WTC11 (cell line): ENCODE data around the gene PGAM1. TPM values are rescaled to one million over a fixed set of nuclear protein-coding genes. Genes with fewer than 3 reads are reported as not detected.
A peak's percentile ranks its signal among the peaks of the same experiment; 100 is the strongest.

Source experiments
- ATAC-seq: fragments of 200-7000 bp; cut with Tn5 transposase; 2 replicates; pipeline ENCODE4 v1.10.0; 2021; ENCODE audit warnings: mild to moderate bottlenecking, moderate library complexity
- Bru-seq: library from RNA; stranded (reverse); fragments of 400-500 nt; gene quantifications from one replicate; lab custom pipeline; 2021; lab: Mats Ljungman, UMichigan
- CTCF ChIA-PET: fragments of 300-600 bp; sonication (Branson Sonifier 250); formaldehyde crosslinking; loops from one replicate; lab custom pipeline; 2021; ENCODE audit warnings: antibody characterized with exemption; lab: Charles Lee
- POLR2A ChIA-PET: fragments of 350-600 bp; sonication (Branson Sonifier 250); formaldehyde crosslinking; loops from one replicate; lab custom pipeline; 2021; ENCODE audit warnings: antibody characterized with exemption; lab: Charles Lee
- DNase-seq: peaks from one replicate; pipeline ENCODE4 v3.0.0; 2021; ENCODE audit warnings: low spot score
- H3K27ac Mint-ChIP-seq: 2 replicates; pipeline ENCODE4 v1.8.0; 2021; ENCODE audit warnings: mixed read lengths
- H3K27me3 Mint-ChIP-seq: 2 replicates; pipeline ENCODE4 v1.8.0; 2021; ENCODE audit warnings: low read depth, mild to moderate bottlenecking, moderate library complexity, mixed read lengths
- H3K36me3 Mint-ChIP-seq: 2 replicates; pipeline ENCODE4 v1.8.0; 2021; ENCODE audit warnings: mixed read lengths
- H3K4me1 Mint-ChIP-seq: 2 replicates; pipeline ENCODE4 v1.8.0; 2022; ENCODE audit warnings: mixed read lengths
- H3K4me3 Mint-ChIP-seq: 2 replicates; pipeline ENCODE4 v1.8.0; 2021; ENCODE audit warnings: mild to moderate bottlenecking, moderate library complexity, mixed read lengths
- H3K9me3 Mint-ChIP-seq: 2 replicates; pipeline ENCODE4 v1.8.0; 2021; ENCODE audit warnings: mixed read lengths
- ATF1 ChIP-seq: sonication (generic); formaldehyde crosslinking; IDR thresholded peaks from 2 replicates; pipeline ENCODE4 v1.8.1; 2023; ENCODE audit warnings: mild to moderate bottlenecking, moderate library complexity, missing genetic modification reagents
- CREM ChIP-seq: sonication (generic); formaldehyde crosslinking; IDR thresholded peaks from 2 replicates; pipeline ENCODE4 v1.8.1; 2022; ENCODE audit warnings: mild to moderate bottlenecking, missing genetic modification reagents, moderate library complexity
- ELF4 ChIP-seq: sonication (generic); formaldehyde crosslinking; IDR thresholded peaks from 2 replicates; pipeline ENCODE4 v1.8.1; 2022; ENCODE audit warnings: low read depth, mild to moderate bottlenecking, moderate library complexity, missing genetic modification reagents
- ETV6 ChIP-seq: sonication (generic); formaldehyde crosslinking; IDR thresholded peaks from 2 replicates; pipeline ENCODE4 v1.8.1; 2022; ENCODE audit warnings: mild to moderate bottlenecking, missing genetic modification reagents
- GABPB1 ChIP-seq: sonication (generic); formaldehyde crosslinking; IDR thresholded peaks from 2 replicates; pipeline ENCODE4 v1.8.1; 2023; ENCODE audit warnings: mild to moderate bottlenecking, missing genetic modification reagents
- GTF2I ChIP-seq: fragments of 250-450 bp; sonication (Bioruptor Pico); conservative IDR thresholded peaks from 2 replicates; pipeline ENCODE4 v1.4.0; 2021; ENCODE audit warnings: mild to moderate bottlenecking
- HMGA2 ChIP-seq: fragments of 250-450 bp; sonication (Bioruptor Pico); IDR thresholded peaks from 2 replicates; pipeline ENCODE4 v1.4.0; 2021; ENCODE audit warnings: mild to moderate bottlenecking, moderate library complexity
- IRF2 ChIP-seq: sonication (generic); formaldehyde crosslinking; IDR thresholded peaks from 2 replicates; pipeline ENCODE4 v1.8.0; 2022; ENCODE audit warnings: low read depth, missing genetic modification reagents, borderline replicate concordance
- MXD4 ChIP-seq: fragments of 250-450 bp; sonication (Bioruptor Pico); IDR thresholded peaks from 2 replicates; pipeline ENCODE4 v1.8.0; 2021; ENCODE audit warnings: mild to moderate bottlenecking, moderate library complexity, borderline replicate concordance
- OVOL2 ChIP-seq: fragments of 250-450 bp; sonication (Bioruptor Pico); IDR thresholded peaks from 2 replicates; pipeline ENCODE4 v1.9.0; 2021; ENCODE audit warnings: mild to moderate bottlenecking, borderline replicate concordance
- PRRX2 ChIP-seq: fragments of 250-450 bp; sonication (Bioruptor Pico); IDR thresholded peaks from 2 replicates; pipeline ENCODE4 v1.8.0; 2021; ENCODE audit warnings: mild to moderate bottlenecking
- RELA ChIP-seq: sonication (generic); formaldehyde crosslinking; IDR thresholded peaks from 2 replicates; pipeline ENCODE4 v1.8.1; 2022; ENCODE audit warnings: missing genetic modification reagents, mild to moderate bottlenecking, borderline replicate concordance
- SMAD3 ChIP-seq: sonication (generic); formaldehyde crosslinking; IDR thresholded peaks from 2 replicates; pipeline ENCODE4 v1.8.0; 2022; ENCODE audit warnings: missing genetic modification reagents, mild to moderate bottlenecking, borderline replicate concordance
- SP1 ChIP-seq: sonication (generic); formaldehyde crosslinking; conservative IDR thresholded peaks from 2 replicates; pipeline ENCODE4 v1.8.1; 2022; ENCODE audit warnings: missing genetic modification reagents
- TEAD4 ChIP-seq: sonication (generic); formaldehyde crosslinking; IDR thresholded peaks from 2 replicates; pipeline ENCODE4 v1.8.0; 2022; ENCODE audit warnings: mild to moderate bottlenecking, missing genetic modification reagents
- ZNF317 ChIP-seq: sonication (generic); formaldehyde crosslinking; IDR thresholded peaks from 2 replicates; pipeline ENCODE4 v1.8.1; 2023; ENCODE audit warnings: low read depth, mild to moderate bottlenecking, moderate library complexity, missing genetic modification reagents, borderline replicate concordance
- ZNF423 ChIP-seq: fragments of 250-450 bp; sonication (Bioruptor Pico); IDR thresholded peaks from 2 replicates; pipeline ENCODE4 v2.1.2; 2022; ENCODE audit warnings: mild to moderate bottlenecking, moderate library complexity
- long read RNA-seq, 3 experiments: library from RNA in 1 of 3; library from capped mRNA in 1 of 3; library from polyadenylated mRNA in 1 of 3; unstranded in 2 of 3; stranded (forward) in 1 of 3; transcript quantifications; one replicate each; pipeline ENCODE4 v2.0.0, GENCODE V29; 2021
- total RNA-seq: library from RNA; stranded (reverse); gene quantifications from 3 replicates; pipeline ENCODE4 v1.2.3, GENCODE V29; 2021
- TF ChIP-seq, protein P1 (sequence below): sonication (generic); formaldehyde crosslinking; IDR thresholded peaks from 2 replicates; pipeline ENCODE4 v1.8.0; 2022; ENCODE audit warnings: mild to moderate bottlenecking, missing genetic modification reagents
- TF ChIP-seq, protein P2 (sequence below): sonication (generic); formaldehyde crosslinking; IDR thresholded peaks from 2 replicates; pipeline ENCODE4 v1.8.1; 2022; ENCODE audit warnings: mild to moderate bottlenecking, moderate library complexity, missing genetic modification reagents
- TF ChIP-seq, protein P3 (sequence below): sonication (generic); formaldehyde crosslinking; IDR thresholded peaks from 2 replicates; pipeline ENCODE4 v1.8.1; 2023; ENCODE audit warnings: mild to moderate bottlenecking, missing genetic modification reagents, borderline replicate concordance
- TF ChIP-seq, protein P4 (sequence below): fragments of 250-450 bp; sonication (Bioruptor Pico); IDR thresholded peaks from 2 replicates; pipeline ENCODE4 v1.8.0; 2021; ENCODE audit warnings: mild to moderate bottlenecking
- TF ChIP-seq, protein P5 (sequence below): fragments of 250-450 bp; sonication (Bioruptor Pico); IDR thresholded peaks from 2 replicates; pipeline ENCODE4 v1.9.0; 2021; ENCODE audit warnings: moderate library complexity, mild to moderate bottlenecking, inconsistent platforms, borderline replicate concordance
- TF ChIP-seq, protein P6 (sequence below): sonication (generic); formaldehyde crosslinking; IDR thresholded peaks from 2 replicates; pipeline ENCODE4 v1.8.0; 2022; ENCODE audit warnings: mild to moderate bottlenecking, missing genetic modification reagents
- TF ChIP-seq, protein P7 (sequence below): sonication (generic); formaldehyde crosslinking; conservative IDR thresholded peaks from 2 replicates; pipeline ENCODE4 v1.8.1; 2023; ENCODE audit warnings: mild to moderate bottlenecking, low read depth, missing genetic modification reagents, moderate library complexity

Gene PGAM1
- total RNA-seq: 833 to 990 TPM (median 989 TPM) in 3 replicates
- Bru-seq, nascent RNA: percentile 98 among the genes with signal in this experiment
- long read RNA-seq, experiment 1, transcript PGAM1-201 (4 exons, 1,830 nt): major isoform, 3,812 of 4,007 reads
- long read RNA-seq, experiment 1, transcript PGAM1-202 (4 exons, 1,187 nt): minor isoform, 38 of 4,007 reads
- long read RNA-seq, experiment 1, partial matches to known transcripts: 130 of 4,007 reads
- long read RNA-seq, experiment 1, other reads (novel, unspliced or antisense): 26 of 4,007 reads
- long read RNA-seq, experiment 2, transcript PGAM1-201 (4 exons, 1,830 nt): major isoform, 1,458 of 1,869 reads
- long read RNA-seq, experiment 2, partial matches to known transcripts: 367 of 1,869 reads
- long read RNA-seq, experiment 2, other reads (novel, unspliced or antisense): 43 of 1,869 reads
- long read RNA-seq, experiment 3, transcript PGAM1-201 (4 exons, 1,830 nt): major isoform, 2,790 of 2,861 reads
- long read RNA-seq, experiment 3, transcript PGAM1-202 (4 exons, 1,187 nt): minor isoform, 31 of 2,861 reads
- long read RNA-seq, experiment 3, partial matches to known transcripts: 11 of 2,861 reads
- long read RNA-seq, experiment 3, other reads (novel, unspliced or antisense): 29 of 2,861 reads

DNA sequence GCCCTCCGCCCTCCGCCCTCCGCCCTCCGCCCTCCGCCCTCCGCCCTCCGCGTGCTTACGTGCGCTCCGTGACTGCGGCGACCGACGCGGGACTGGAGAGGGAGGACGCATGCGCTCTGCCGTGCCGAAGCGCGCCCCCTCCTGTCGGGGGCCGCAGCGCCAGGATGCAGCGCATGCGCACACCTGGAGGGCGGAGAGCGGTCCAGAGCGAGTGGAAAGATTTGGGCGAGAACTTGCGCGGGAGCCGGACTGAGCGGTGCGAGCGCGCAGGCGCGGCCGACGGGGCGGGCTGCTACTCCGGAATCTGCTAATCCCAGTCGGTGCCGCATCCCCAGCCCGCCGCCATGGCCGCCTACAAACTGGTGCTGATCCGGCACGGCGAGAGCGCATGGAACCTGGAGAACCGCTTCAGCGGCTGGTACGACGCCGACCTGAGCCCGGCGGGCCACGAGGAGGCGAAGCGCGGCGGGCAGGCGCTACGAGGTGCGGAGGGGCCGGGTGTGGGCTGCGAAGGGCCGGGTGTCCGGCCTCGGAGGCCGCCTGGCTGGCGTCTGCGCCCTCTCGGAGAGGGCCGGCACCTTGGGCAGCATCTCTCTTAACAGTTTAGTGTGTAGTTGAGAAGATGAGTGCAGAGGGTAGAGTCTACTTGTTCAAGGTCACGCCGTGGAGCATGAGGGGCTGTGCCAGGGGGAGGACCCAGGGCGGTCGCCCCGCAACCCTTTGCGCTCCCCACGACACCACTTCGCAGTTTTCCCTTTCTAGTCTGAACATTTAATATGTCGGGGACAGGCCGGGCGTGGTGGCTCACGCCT, at the start of gene PGAM1:
Gene PGAM1 (plus strand): TSS at position 228 of the 812 bp plus-strand sequence. CDS start 117 bp downstream, at position 345.
- ATAC-seq: peak; percentile 83
- ChIA-PET CTCF (interaction anchor here (1.5 kb wide), 1 partner anchor 8 kb away, joined by 5 read pairs; no protein-coding TSS in a partner anchor), POLR2A (interaction anchor here (1.9 kb wide), 1 partner anchor 25 kb away, joined by 7 read pairs; the partner anchor contains the start of gene RRP12)
- peaks cover 22% of the 10 kb centered on the region for H3K4me1 Mint-ChIP-seq
- no peaks in the 10 kb centered on the region for H3K27me3 Mint-ChIP-seq
- peak within 1 kb of the TSS; percentile 95 for H3K4me3 Mint-ChIP-seq
- H3K9me3 Mint-ChIP-seq: no peaks in the 10 kb centered on the region
- peak within 1 kb of the TSS; percentile 95 for H3K27ac Mint-ChIP-seq
- H3K36me3 Mint-ChIP-seq: peaks cover 40% of the 10 kb centered on the region
- DNase-seq: peak; percentile 94
- TF ChIP-seq ZNF423 (CRISPR knock-in tag) (no peak), RELA (CRISPR knock-in tag) (no peak), TEAD4 (CRISPR knock-in tag) (no peak; the same call in 1 of the 2 replicates), SMAD3 (peak; percentile 47; the same call in 1 of the 2 replicates), GABPB1 (CRISPR knock-in tag) (no peak), SP1 (CRISPR knock-in tag) (0 out of 2 replicates have a peak, but pooled peaks have one; percentile 44), ELF4 (CRISPR knock-in tag) (no peak), HMGA2 (no peak), ZNF317 (CRISPR knock-in tag) (no peak), PRRX2 (CRISPR knock-in tag) (no peak), MXD4 (no peak), OVOL2 (CRISPR knock-in tag) (no peak), IRF2 (CRISPR knock-in tag) (no peak), ETV6 (no peak), GTF2I (CRISPR knock-in tag) (no peak), ATF1 (CRISPR knock-in tag) (no peak), CREM (0 out of 2 replicates have a peak, but pooled peaks have one; percentile 42)
- TF ChIP-seq, protein P1, sequence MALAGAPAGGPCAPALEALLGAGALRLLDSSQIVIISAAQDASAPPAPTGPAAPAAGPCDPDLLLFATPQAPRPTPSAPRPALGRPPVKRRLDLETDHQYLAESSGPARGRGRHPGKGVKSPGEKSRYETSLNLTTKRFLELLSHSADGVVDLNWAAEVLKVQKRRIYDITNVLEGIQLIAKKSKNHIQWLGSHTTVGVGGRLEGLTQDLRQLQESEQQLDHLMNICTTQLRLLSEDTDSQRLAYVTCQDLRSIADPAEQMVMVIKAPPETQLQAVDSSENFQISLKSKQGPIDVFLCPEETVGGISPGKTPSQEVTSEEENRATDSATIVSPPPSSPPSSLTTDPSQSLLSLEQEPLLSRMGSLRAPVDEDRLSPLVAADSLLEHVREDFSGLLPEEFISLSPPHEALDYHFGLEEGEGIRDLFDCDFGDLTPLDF: no peak
- TF ChIP-seq, protein P2, sequence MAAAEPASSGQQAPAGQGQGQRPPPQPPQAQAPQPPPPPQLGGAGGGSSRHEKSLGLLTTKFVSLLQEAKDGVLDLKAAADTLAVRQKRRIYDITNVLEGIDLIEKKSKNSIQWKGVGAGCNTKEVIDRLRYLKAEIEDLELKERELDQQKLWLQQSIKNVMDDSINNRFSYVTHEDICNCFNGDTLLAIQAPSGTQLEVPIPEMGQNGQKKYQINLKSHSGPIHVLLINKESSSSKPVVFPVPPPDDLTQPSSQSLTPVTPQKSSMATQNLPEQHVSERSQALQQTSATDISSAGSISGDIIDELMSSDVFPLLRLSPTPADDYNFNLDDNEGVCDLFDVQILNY (CRISPR knock-in tag): peak; percentile 83
- TF ChIP-seq, protein P3, sequence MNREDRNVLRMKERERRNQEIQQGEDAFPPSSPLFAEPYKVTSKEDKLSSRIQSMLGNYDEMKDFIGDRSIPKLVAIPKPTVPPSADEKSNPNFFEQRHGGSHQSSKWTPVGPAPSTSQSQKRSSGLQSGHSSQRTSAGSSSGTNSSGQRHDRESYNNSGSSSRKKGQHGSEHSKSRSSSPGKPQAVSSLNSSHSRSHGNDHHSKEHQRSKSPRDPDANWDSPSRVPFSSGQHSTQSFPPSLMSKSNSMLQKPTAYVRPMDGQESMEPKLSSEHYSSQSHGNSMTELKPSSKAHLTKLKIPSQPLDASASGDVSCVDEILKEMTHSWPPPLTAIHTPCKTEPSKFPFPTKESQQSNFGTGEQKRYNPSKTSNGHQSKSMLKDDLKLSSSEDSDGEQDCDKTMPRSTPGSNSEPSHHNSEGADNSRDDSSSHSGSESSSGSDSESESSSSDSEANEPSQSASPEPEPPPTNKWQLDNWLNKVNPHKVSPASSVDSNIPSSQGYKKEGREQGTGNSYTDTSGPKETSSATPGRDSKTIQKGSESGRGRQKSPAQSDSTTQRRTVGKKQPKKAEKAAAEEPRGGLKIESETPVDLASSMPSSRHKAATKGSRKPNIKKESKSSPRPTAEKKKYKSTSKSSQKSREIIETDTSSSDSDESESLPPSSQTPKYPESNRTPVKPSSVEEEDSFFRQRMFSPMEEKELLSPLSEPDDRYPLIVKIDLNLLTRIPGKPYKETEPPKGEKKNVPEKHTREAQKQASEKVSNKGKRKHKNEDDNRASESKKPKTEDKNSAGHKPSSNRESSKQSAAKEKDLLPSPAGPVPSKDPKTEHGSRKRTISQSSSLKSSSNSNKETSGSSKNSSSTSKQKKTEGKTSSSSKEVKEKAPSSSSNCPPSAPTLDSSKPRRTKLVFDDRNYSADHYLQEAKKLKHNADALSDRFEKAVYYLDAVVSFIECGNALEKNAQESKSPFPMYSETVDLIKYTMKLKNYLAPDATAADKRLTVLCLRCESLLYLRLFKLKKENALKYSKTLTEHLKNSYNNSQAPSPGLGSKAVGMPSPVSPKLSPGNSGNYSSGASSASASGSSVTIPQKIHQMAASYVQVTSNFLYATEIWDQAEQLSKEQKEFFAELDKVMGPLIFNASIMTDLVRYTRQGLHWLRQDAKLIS (CRISPR knock-in tag): no peak
- TF ChIP-seq, protein P4, sequence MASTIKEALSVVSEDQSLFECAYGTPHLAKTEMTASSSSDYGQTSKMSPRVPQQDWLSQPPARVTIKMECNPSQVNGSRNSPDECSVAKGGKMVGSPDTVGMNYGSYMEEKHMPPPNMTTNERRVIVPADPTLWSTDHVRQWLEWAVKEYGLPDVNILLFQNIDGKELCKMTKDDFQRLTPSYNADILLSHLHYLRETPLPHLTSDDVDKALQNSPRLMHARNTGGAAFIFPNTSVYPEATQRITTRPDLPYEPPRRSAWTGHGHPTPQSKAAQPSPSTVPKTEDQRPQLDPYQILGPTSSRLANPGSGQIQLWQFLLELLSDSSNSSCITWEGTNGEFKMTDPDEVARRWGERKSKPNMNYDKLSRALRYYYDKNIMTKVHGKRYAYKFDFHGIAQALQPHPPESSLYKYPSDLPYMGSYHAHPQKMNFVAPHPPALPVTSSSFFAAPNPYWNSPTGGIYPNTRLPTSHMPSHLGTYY: no peak
- TF ChIP-seq, protein P5, sequence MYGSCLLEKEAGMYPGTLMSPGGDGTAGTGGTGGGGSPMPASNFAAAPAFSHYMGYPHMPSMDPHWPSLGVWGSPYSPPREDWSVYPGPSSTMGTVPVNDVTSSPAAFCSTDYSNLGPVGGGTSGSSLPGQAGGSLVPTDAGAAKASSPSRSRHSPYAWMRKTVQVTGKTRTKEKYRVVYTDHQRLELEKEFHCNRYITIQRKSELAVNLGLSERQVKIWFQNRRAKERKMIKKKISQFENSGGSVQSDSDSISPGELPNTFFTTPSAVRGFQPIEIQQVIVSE (CRISPR knock-in tag): no peak
- TF ChIP-seq, protein P6, sequence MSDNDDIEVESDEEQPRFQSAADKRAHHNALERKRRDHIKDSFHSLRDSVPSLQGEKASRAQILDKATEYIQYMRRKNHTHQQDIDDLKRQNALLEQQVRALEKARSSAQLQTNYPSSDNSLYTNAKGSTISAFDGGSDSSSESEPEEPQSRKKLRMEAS (CRISPR knock-in tag): peak; percentile 86
- TF ChIP-seq, protein P7, sequence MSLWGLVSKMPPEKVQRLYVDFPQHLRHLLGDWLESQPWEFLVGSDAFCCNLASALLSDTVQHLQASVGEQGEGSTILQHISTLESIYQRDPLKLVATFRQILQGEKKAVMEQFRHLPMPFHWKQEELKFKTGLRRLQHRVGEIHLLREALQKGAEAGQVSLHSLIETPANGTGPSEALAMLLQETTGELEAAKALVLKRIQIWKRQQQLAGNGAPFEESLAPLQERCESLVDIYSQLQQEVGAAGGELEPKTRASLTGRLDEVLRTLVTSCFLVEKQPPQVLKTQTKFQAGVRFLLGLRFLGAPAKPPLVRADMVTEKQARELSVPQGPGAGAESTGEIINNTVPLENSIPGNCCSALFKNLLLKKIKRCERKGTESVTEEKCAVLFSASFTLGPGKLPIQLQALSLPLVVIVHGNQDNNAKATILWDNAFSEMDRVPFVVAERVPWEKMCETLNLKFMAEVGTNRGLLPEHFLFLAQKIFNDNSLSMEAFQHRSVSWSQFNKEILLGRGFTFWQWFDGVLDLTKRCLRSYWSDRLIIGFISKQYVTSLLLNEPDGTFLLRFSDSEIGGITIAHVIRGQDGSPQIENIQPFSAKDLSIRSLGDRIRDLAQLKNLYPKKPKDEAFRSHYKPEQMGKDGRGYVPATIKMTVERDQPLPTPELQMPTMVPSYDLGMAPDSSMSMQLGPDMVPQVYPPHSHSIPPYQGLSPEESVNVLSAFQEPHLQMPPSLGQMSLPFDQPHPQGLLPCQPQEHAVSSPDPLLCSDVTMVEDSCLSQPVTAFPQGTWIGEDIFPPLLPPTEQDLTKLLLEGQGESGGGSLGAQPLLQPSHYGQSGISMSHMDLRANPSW (CRISPR knock-in tag): no peak
